SH-SY5Y (cell line): ENCODE data around the gene HOXB13.

ENCODE experiments used
- GATA2 ChIP-seq: IDR thresholded peaks from 2 replicates; pipeline ENCODE4 v1.6.1; 2011; ENCODE audit warnings: mild to moderate bottlenecking, low read depth, low read length
- GATA3 ChIP-seq: IDR thresholded peaks from 2 replicates; pipeline ENCODE4 v1.6.1; 2011; ENCODE audit warnings: low read depth, mild to moderate bottlenecking, low read length, moderate library complexity

DNA sequence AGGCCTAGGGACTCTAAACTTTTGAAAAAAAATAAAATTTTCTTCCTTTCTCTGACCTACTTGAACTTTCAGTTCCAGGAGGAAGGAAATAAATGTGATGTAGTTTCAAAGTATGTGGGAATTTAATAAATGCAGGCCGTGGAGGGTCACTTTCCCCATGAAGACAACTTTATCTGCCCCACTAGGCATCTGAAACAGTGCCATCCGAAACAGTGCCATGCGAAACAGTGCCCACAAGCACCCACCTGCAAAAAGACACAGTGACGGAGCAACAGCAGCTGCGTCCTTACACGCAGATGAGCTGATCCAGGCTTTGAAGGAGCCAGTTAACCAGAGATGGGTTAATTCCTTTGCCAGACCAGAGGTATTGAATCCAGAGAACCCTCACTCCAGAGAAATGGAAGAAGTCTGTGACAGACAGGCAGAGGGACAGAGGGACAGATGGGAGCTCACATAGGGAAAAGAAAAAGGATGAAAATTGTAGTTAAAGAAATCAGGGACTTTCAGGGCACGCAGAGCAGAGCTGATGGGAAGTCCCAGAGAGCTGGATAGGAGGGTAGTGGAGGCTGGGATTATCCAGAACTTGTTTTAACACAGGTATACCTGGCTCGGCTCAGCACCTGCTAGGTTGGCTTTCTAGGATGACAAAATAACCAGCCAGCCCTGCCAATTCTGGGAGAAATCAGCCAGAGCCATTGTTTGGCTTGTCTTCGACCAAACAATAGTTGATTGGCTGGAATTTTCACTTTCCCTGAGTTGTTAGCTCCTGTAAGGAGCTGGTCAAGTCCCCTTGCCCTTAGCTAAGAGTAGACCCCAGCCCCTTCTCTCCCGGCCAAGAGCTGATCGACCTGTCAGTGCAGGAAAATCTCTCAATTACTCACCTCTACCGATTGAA, 17.1 kb upstream of the HOXB13 start:
- TF ChIP-seq GATA2 (no peak), GATA3 (no peak)
